Measurements from ENCODE around the gene TMEM178B. TPM values are rescaled to one million over a fixed set of nuclear protein-coding genes. Genes with fewer than 3 reads are reported as not detected.

Gene TMEM178B
- polyA plus RNA-seq, 1 donor from 2014 or later: 40.7 TPM

DNA sequence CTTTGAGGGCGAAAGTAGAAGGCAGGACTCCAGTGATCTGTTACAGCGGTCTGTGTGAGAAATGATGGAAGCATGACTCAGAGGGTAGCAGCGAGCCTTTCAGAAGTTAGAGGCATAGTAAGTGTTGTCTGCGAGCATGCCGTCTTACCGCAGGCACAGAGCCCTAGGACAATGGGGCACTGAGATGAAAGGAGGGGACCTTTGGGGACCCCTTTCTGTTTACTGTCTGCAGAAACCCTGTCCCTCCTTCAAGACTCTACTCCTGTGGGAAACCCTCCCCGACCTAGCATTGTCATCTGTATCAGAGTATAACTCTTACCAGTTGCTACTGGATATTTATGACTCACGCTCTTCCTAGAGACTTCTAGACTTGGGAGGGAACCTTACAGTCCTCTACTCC is 390.1 kb downstream of the TMEM178B start:
- Histone ChIP-seq H3K4me3 (ENCODE audit: low read length) (no peak overlapping the region), H2AFZ (ENCODE audit: low read depth, low read length) (no peak overlapping the region), H3K9me3 (ENCODE audit: low read length) (no peaks in the 10 kb centered on the region), H3K27me3 (ENCODE audit: insufficient read depth, low read depth, low read length) (no peaks in the 10 kb centered on the region), H3K36me3 (ENCODE audit: insufficient read depth, low read length) (no peaks in the 10 kb centered on the region), H4K20me1 (ENCODE audit: insufficient read depth) (no peaks in the 10 kb centered on the region), H3K4me2 (ENCODE audit: low read length) (no peak overlapping the region), H3K27ac (ENCODE audit: low read length) (no peak overlapping the region), H3F3A (ENCODE audit: insufficient read depth, low read length, poor library complexity, severe bottlenecking) (no peaks in the 10 kb centered on the region), H3K79me2 (replicated peaks; ENCODE audit: insufficient read depth, low read length) (no peaks in the 10 kb centered on the region), H3K9me2 (ENCODE audit: insufficient read depth, low read length) (no peaks in the 10 kb centered on the region), H3K9ac (ENCODE audit: low read length) (no peak overlapping the region)
- TF ChIP-seq EZH2 (IDR thresholded peaks at IDR 0.05; ENCODE audit: borderline replicate concordance, insufficient read depth, low read length, poor library complexity, severe bottlenecking) (no peak), SMC3 (conservative IDR thresholded peaks at IDR 0.05; ENCODE audit: poor library complexity) (no peak), EP300 (conservative IDR thresholded peaks at IDR 0.05; ENCODE audit: poor library complexity, severe bottlenecking) (no peak), POLR2AphosphoS5 (IDR thresholded peaks at IDR 0.05) (no peak), TAF1 (IDR thresholded peaks at IDR 0.05; ENCODE audit: low read depth) (no peak), RAD21 (conservative IDR thresholded peaks at IDR 0.05) (no peak)
- TF ChIP-seq, protein P1, sequence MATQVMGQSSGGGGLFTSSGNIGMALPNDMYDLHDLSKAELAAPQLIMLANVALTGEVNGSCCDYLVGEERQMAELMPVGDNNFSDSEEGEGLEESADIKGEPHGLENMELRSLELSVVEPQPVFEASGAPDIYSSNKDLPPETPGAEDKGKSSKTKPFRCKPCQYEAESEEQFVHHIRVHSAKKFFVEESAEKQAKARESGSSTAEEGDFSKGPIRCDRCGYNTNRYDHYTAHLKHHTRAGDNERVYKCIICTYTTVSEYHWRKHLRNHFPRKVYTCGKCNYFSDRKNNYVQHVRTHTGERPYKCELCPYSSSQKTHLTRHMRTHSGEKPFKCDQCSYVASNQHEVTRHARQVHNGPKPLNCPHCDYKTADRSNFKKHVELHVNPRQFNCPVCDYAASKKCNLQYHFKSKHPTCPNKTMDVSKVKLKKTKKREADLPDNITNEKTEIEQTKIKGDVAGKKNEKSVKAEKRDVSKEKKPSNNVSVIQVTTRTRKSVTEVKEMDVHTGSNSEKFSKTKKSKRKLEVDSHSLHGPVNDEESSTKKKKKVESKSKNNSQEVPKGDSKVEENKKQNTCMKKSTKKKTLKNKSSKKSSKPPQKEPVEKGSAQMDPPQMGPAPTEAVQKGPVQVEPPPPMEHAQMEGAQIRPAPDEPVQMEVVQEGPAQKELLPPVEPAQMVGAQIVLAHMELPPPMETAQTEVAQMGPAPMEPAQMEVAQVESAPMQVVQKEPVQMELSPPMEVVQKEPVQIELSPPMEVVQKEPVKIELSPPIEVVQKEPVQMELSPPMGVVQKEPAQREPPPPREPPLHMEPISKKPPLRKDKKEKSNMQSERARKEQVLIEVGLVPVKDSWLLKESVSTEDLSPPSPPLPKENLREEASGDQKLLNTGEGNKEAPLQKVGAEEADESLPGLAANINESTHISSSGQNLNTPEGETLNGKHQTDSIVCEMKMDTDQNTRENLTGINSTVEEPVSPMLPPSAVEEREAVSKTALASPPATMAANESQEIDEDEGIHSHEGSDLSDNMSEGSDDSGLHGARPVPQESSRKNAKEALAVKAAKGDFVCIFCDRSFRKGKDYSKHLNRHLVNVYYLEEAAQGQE (IDR thresholded peaks at IDR 0.05; ENCODE audit: borderline replicate concordance): no peak

DNA sequence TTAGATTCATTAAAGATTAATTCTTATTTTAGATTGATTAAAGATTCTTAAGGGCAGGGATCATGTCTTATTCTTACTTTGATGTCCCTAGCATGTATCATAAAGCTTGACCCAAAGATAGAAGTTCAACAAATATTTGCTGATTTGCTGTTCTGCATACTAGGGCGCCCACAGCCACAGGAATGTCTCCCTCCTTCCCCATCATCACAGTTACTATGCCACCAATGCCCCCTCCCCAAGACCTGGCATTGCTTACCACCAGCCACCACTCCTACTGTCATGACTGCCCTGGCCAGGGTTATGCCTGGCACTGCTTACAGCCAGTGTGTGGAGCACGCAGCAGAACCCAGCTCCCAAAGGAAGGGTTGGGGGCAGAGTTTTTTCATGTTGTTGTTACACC is 390.7 kb downstream of the TMEM178B start:
- Histone ChIP-seq H3K9me2 (ENCODE audit: insufficient read depth, low read length) (no peaks in the 10 kb centered on the region), H3K27ac (ENCODE audit: low read length) (no peak overlapping the region), H3K79me2 (replicated peaks; ENCODE audit: insufficient read depth, low read length) (no peaks in the 10 kb centered on the region), H3K36me3 (ENCODE audit: insufficient read depth, low read length) (no peaks in the 10 kb centered on the region), H4K20me1 (ENCODE audit: insufficient read depth) (no peaks in the 10 kb centered on the region), H3K4me2 (ENCODE audit: low read length) (no peak overlapping the region), H3F3A (ENCODE audit: insufficient read depth, low read length, poor library complexity, severe bottlenecking) (no peaks in the 10 kb centered on the region), H3K27me3 (ENCODE audit: insufficient read depth, low read depth, low read length) (no peaks in the 10 kb centered on the region), H3K4me3 (ENCODE audit: low read length) (no peak overlapping the region), H3K9ac (ENCODE audit: low read length) (no peak overlapping the region), H3K9me3 (ENCODE audit: low read length) (no peaks in the 10 kb centered on the region), H2AFZ (ENCODE audit: low read depth, low read length) (no peak overlapping the region)
- TF ChIP-seq TAF1 (IDR thresholded peaks at IDR 0.05; ENCODE audit: low read depth): no peak
- TF ChIP-seq POLR2AphosphoS5 (IDR thresholded peaks at IDR 0.05): no peak

DNA sequence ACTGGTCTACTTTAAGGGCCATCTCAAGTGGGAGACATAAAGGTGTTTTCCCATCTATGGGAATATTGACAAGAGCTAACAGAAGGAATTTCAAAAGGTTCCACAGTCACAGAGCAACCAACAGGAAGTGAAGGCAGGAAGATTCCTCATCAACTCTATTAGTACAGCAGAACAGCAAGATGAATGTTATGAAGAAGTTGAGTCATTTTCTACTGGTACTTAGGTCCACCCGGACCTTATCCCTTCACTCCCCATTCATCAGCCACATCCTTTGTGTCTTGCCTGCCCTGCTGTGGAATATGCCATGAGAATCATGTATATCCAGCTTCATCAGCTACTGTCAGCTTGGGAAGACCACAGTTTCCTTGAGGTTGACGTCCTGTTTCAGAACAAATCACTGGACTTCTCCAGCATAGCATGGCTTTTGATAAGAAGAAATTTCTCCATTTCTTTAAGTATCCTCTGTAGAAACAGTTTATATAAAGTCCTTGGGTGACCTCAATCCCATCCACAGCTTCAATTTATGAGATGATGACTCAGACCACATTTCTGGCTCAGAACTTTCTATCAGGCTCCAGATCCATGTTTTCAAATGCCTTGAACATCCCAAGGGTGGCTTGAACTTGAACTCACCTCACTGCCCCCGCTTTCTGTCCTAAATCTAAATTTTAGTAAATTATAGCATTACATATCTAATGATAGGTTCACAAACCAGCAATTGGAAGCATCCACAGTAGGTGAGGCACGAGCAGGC is 392.5 kb downstream of the TMEM178B start:
- no peaks in the 10 kb centered on the region for H4K20me1 ChIP-seq (ENCODE audit: insufficient read depth)
- H3F3A ChIP-seq (ENCODE audit: insufficient read depth, low read length, poor library complexity, severe bottlenecking): no peaks in the 10 kb centered on the region
- no peaks in the 10 kb centered on the region for H3K36me3 ChIP-seq (ENCODE audit: insufficient read depth, low read length)
- no peaks in the 10 kb centered on the region for H3K27me3 ChIP-seq (ENCODE audit: insufficient read depth, low read depth, low read length)
- no peak overlapping the region for H3K9ac ChIP-seq (ENCODE audit: low read length)
- no peaks in the 10 kb centered on the region for H3K9me2 ChIP-seq (ENCODE audit: insufficient read depth, low read length)
- H3K79me2 ChIP-seq (replicated peaks; ENCODE audit: insufficient read depth, low read length): no peaks in the 10 kb centered on the region
- no peak overlapping the region for H2AFZ ChIP-seq (ENCODE audit: low read depth, low read length)
- no peak overlapping the region for H3K4me3 ChIP-seq (ENCODE audit: low read length)
- no peak overlapping the region for H3K4me2 ChIP-seq (ENCODE audit: low read length)
- no peak for TF ChIP-seq RAD21 (conservative IDR thresholded peaks at IDR 0.05)
- TF ChIP-seq EP300 (conservative IDR thresholded peaks at IDR 0.05; ENCODE audit: poor library complexity, severe bottlenecking): no peak
- TF ChIP-seq POLR2AphosphoS5 (IDR thresholded peaks at IDR 0.05): no peak
- TF ChIP-seq, protein P2, sequence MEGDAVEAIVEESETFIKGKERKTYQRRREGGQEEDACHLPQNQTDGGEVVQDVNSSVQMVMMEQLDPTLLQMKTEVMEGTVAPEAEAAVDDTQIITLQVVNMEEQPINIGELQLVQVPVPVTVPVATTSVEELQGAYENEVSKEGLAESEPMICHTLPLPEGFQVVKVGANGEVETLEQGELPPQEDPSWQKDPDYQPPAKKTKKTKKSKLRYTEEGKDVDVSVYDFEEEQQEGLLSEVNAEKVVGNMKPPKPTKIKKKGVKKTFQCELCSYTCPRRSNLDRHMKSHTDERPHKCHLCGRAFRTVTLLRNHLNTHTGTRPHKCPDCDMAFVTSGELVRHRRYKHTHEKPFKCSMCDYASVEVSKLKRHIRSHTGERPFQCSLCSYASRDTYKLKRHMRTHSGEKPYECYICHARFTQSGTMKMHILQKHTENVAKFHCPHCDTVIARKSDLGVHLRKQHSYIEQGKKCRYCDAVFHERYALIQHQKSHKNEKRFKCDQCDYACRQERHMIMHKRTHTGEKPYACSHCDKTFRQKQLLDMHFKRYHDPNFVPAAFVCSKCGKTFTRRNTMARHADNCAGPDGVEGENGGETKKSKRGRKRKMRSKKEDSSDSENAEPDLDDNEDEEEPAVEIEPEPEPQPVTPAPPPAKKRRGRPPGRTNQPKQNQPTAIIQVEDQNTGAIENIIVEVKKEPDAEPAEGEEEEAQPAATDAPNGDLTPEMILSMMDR (IDR thresholded peaks at IDR 0.05; ENCODE audit: poor library complexity, severe bottlenecking): no peak
- no peak overlapping the region for H3K27ac ChIP-seq (ENCODE audit: low read length)
- no peaks in the 10 kb centered on the region for H3K9me3 ChIP-seq (ENCODE audit: low read length)

Measured in neural cell (in vitro differentiated cells).